A549 (cell line): Measurements from ENCODE around the gene SUCNR1. TPM values are rescaled to one million over a fixed set of nuclear protein-coding genes. Genes with fewer than 3 reads are reported as not detected.
A peak's percentile ranks its signal among the peaks of the same experiment; 100 is the strongest.

Experiments used
- ATAC-seq, 2 experiments: fragments of 200-7000 bp in 1 of 2; fragments of >200 bp in 1 of 2; cut with Nextera tagmentation in 1 of 2; cut with Tn5 transposase in 1 of 2; 3 replicates each; pipeline versions ENCODE4 v1.8.0 to v1.9.1; 2018 to 2020; ENCODE audit warnings: mild to moderate bottlenecking in 1 of 2, moderate library complexity in 1 of 2
- CTCF ChIA-PET: fragments of 300-600 bp; sonication (Branson Sonifier 250); formaldehyde crosslinking; extraction: SDS; loops from one replicate; lab custom pipeline; 2021; ENCODE audit warnings: antibody characterized with exemption, inconsistent platforms; lab: Yijun Ruan, JAX
- POLR2A ChIA-PET: fragments of 350-600 bp; formaldehyde crosslinking; extraction: SDS; loops from one replicate; lab custom pipeline; 2021; ENCODE audit warnings: antibody characterized with exemption, inconsistent platforms; lab: Yijun Ruan, JAX
- DNase-seq, 2 experiments: peaks; one replicate each; pipeline versions ENCODE4 v3.0.0 to v3.0.0-alpha.2; 2011 to 2016; ENCODE audit warnings: low read depth in 1 of 2, low spot score in 1 of 2
- FAIRE-seq: peaks from 2 replicates; lab custom pipeline; 2011; peaks lifted over from hg19 to GRCh38; lab: Jason Lieb, UNC
- H3K27ac ChIP-seq, 2 experiments: fragments of >200 bp; sonication (Bioruptor Twin); formaldehyde crosslinking; 3 replicates each; pipeline ENCODE4 v1.5.1; 2016 to 2017
- H3K4me1 ChIP-seq: fragments of >200 bp; sonication (Bioruptor Twin); formaldehyde crosslinking; 3 replicates; pipeline ENCODE4 v1.6.1; 2016
- H3K4me2 ChIP-seq: fragments of >200 bp; sonication (Bioruptor Twin); formaldehyde crosslinking; 3 replicates; pipeline ENCODE4 v1.6.1; 2016
- H3K4me3 ChIP-seq: fragments of >200 bp; sonication (Bioruptor Twin); formaldehyde crosslinking; 3 replicates; pipeline ENCODE4 v1.5.1; 2016
- H3K9me3 ChIP-seq: fragments of >200 bp; sonication (Bioruptor Twin); formaldehyde crosslinking; 3 replicates; pipeline ENCODE4 v1.6.1; 2016
- ATOH8 ChIP-seq: fragments of 250-450 bp; sonication (Bioruptor Pico); IDR thresholded peaks from 2 replicates; pipeline ENCODE4 v1.5.0; 2020; ENCODE audit warnings: low read depth, mild to moderate bottlenecking, moderate library complexity
- BCL3 ChIP-seq: fragments of >200 bp; sonication (Bioruptor Twin); formaldehyde crosslinking; IDR thresholded peaks from 3 replicates; pipeline ENCODE4 v1.6.1; 2016
- CEBPB ChIP-seq, 2 experiments: fragments of >200 bp in 1 of 2; sonication (Bioruptor Twin) in 1 of 2; formaldehyde crosslinking in 1 of 2; IDR thresholded peaks; 2 replicates each; pipeline ENCODE4 v1.6.1; 2012 to 2016
- E2F6 ChIP-seq: IDR thresholded peaks from 2 replicates; pipeline ENCODE4 v1.6.1; 2012; ENCODE audit warnings: low read depth, borderline replicate concordance
- EHF ChIP-seq: fragments of 250-450 bp; sonication (Bioruptor Pico); IDR thresholded peaks from 2 replicates; pipeline ENCODE4 v1.5.0; 2020; ENCODE audit warnings: mild to moderate bottlenecking
- EP300 ChIP-seq, 2 experiments: fragments of >200 bp; sonication (Bioruptor Twin); formaldehyde crosslinking; IDR thresholded peaks; 2 replicates in 1 of 2; 3 replicates in 1 of 2; pipeline ENCODE4 v1.6.1; 2016 to 2017
- FOSB ChIP-seq: fragments of 250-450 bp; sonication (Bioruptor Pico); IDR thresholded peaks from 2 replicates; pipeline ENCODE4 v1.5.0; 2020; ENCODE audit warnings: mild to moderate bottlenecking, moderate library complexity
- FOSL2 ChIP-seq, 2 experiments: fragments of 450-650 bp in 1 of 2; fragments of >200 bp in 1 of 2; sonication (Bioruptor Twin) in 1 of 2; formaldehyde crosslinking; IDR thresholded peaks; 2 replicates each; pipeline versions ENCODE4 v1.5.0 to v1.6.1; 2016 to 2020; ENCODE audit warnings: mild to moderate bottlenecking in 1 of 2, moderate library complexity in 1 of 2
- FOXS1 ChIP-seq: fragments of 250-450 bp; sonication (Bioruptor Pico); IDR thresholded peaks from 2 replicates; pipeline ENCODE4 v1.5.0; 2020; ENCODE audit warnings: mild to moderate bottlenecking, moderate library complexity
- HOXA7 ChIP-seq: fragments of 250-450 bp; sonication (Bioruptor Pico); IDR thresholded peaks from 2 replicates; pipeline ENCODE4 v1.5.0; 2020; ENCODE audit warnings: mild to moderate bottlenecking, moderate library complexity
- JUNB ChIP-seq: fragments of >200 bp; sonication (Bioruptor Twin); formaldehyde crosslinking; IDR thresholded peaks from 2 replicates; pipeline ENCODE4 v1.6.1; 2016
- KDM5A ChIP-seq: fragments of 200-600 bp; sonication (generic); IDR thresholded peaks from 2 replicates; pipeline ENCODE4 v1.6.1; 2016; ENCODE audit warnings: antibody characterized with exemption, mild to moderate bottlenecking
- MAFK ChIP-seq: fragments of 450-650 bp; IDR thresholded peaks from 2 replicates; pipeline ENCODE4 v1.6.1; 2014; ENCODE audit not compliant: partially characterized antibody
- NFE2L2 ChIP-seq: fragments of 150-350 bp; conservative IDR thresholded peaks from 2 replicates; pipeline ENCODE4 v1.6.1; 2014; ENCODE audit warnings: low read length
- NR3C1 ChIP-seq: fragments of >200 bp; sonication (Bioruptor Twin); formaldehyde crosslinking; IDR thresholded peaks from 3 replicates; pipeline ENCODE4 v1.6.1; 2017
- PBX3 ChIP-seq: IDR thresholded peaks from 2 replicates; pipeline ENCODE4 v1.6.1; 2012
- POLR2AphosphoS2 ChIP-seq: conservative IDR thresholded peaks from 2 replicates; pipeline ENCODE4 v1.6.1; 2012; ENCODE audit warnings: low read length, improper control_type of control experiment, inconsistent platforms
- RARB ChIP-seq: fragments of 250-450 bp; sonication (Bioruptor Pico); IDR thresholded peaks from 2 replicates; pipeline ENCODE4 v1.8.0; 2021; ENCODE audit warnings: mild to moderate bottlenecking, moderate library complexity
- RCOR1 ChIP-seq: fragments of 150-350 bp; IDR thresholded peaks from 2 replicates; pipeline ENCODE4 v1.6.1; 2014; ENCODE audit warnings: antibody characterized with exemption, low read length, low read depth
- SMC3 ChIP-seq: fragments of >200 bp; sonication (Bioruptor Twin); formaldehyde crosslinking; IDR thresholded peaks from 3 replicates; pipeline ENCODE4 v1.6.1; 2018; ENCODE audit warnings: inconsistent platforms
- SREBF2 ChIP-seq: fragments of 450-650 bp; IDR thresholded peaks from 2 replicates; pipeline ENCODE4 v1.6.1; 2014; ENCODE audit warnings: mild to moderate bottlenecking, moderate library complexity
- TFCP2L1 ChIP-seq: fragments of 250-450 bp; sonication (Bioruptor Pico); IDR thresholded peaks from 2 replicates; pipeline ENCODE4 v1.5.0; 2021; ENCODE audit warnings: mild to moderate bottlenecking
- TP53 ChIP-seq: fragments of 250-450 bp; sonication (Bioruptor Pico); IDR thresholded peaks from 2 replicates; pipeline ENCODE4 v1.5.0; 2021; ENCODE audit warnings: mild to moderate bottlenecking, moderate library complexity
- USF2 ChIP-seq: fragments of 450-650 bp; IDR thresholded peaks from 2 replicates; pipeline ENCODE4 v1.6.1; 2014; ENCODE audit warnings: antibody characterized with exemption
- ZFP36 ChIP-seq: fragments of 450-650 bp; IDR thresholded peaks from 2 replicates; pipeline ENCODE4 v1.6.1; 2014; ENCODE audit warnings: borderline replicate concordance; ENCODE audit not compliant: partially characterized antibody
- ZNF302 ChIP-seq: fragments of 250-450 bp; sonication (Bioruptor Pico); IDR thresholded peaks from 2 replicates; pipeline ENCODE4 v1.9.0; 2021; ENCODE audit warnings: inconsistent platforms, mild to moderate bottlenecking, moderate library complexity
- WGBS: methylation state at CpG from one replicate; pipeline ENCODE4 v1.1.6; 2017; ENCODE audit errors: missing lambda C conversion rate; 5-methylcytosine and 5-hydroxymethylcytosine counted together
- polyA plus RNA-seq, 4 experiments: library from polyadenylated mRNA; depleted of rRNA in 3 of 4; stranded (reverse); fragments of >200 nt; fragmentation: RNase III in 1 of 4; extraction: RNeasy Plus Mini Kit Qiagen cat#74134 plus additional on column Dnase treatment in 1 of 4; gene quantifications; 2 replicates in 3 of 4; 3 replicates in 1 of 4; pipeline ENCODE4 v1.2.3, GENCODE V29; 2011 to 2017

The SUCNR1 gene
- polyA plus RNA-seq, 2 of the 4 experiments (the other 2 are of a cell fraction): 0.27 to 1.4 TPM

- Histone ChIP-seq H3K4me2 (no peak overlapping the region), H3K9me3 (peaks cover 9% of the 10 kb centered on the region; the same call in 1 of the 3 replicates), H3K27ac (no peak overlapping the region), H3K4me3 (no peak overlapping the region), H3K4me1 (no peaks in the 10 kb centered on the region)
- no peak for DNase-seq
- TF ChIP-seq JUNB (no peak), KDM5A (no peak), SMC3 (no peak), CEBPB (IDR thresholded peaks at IDR 0.05) (no peak), FOXS1 (CRISPR knock-in tag) (no peak), SREBF2 (no peak)
- FAIRE-seq: no peak
- no peak for ATAC-seq
- POLR2A ChIA-PET: no interaction called here
- 11% methylated on average over 1 of the region's 1 CpG for WGBS
- CTCF ChIA-PET: interaction anchor here (1.0 kb wide), 1 partner anchor 9 kb away, joined by 3 read pairs; no protein-coding TSS in a partner anchor
Observed at GRCh38 chr3:151909681-151910405, 36.4 kb downstream of the SUCNR1 start.

- peaks cover 9% of the 10 kb centered on the region; the same call in 1 of the 3 replicates for H3K9me3 ChIP-seq
- DNase-seq (no peak), FAIRE-seq (no peak), ATAC-seq (no peak)
- WGBS: 74% methylated on average over 1 of the region's 1 CpG
- H3K27ac ChIP-seq: 0 out of 6 replicates have a peak overlapping the region, but pooled peaks of 1 of the 2 experiments have one; percentile 10
- no peak overlapping the region for H3K4me2 ChIP-seq
- POLR2A ChIA-PET: no interaction called here
- TF ChIP-seq TFCP2L1 (CRISPR knock-in tag) (no peak), FOSL2 (IDR thresholded peaks at IDR 0.05) (no peak), FOSL2 (CRISPR knock-in tag; IDR thresholded peaks at IDR 0.05) (no peak), JUNB (no peak), EP300 (IDR thresholded peaks at IDR 0.05) (no peak), CEBPB (IDR thresholded peaks at IDR 0.05) (no peak), MAFK (no peak), ZNF302 (CRISPR knock-in tag) (no peak), PBX3 (no peak), ZFP36 (no peak), NR3C1 (no peak), USF2 (no peak), RARB (CRISPR knock-in tag) (no peak), ATOH8 (CRISPR knock-in tag) (no peak), HOXA7 (no peak), TP53 (CRISPR knock-in tag) (no peak)
- CTCF ChIA-PET: interaction anchor here (0.7 to 0.8 kb wide), 2 partner anchors 443 to 472 kb away, joined by 3 read pairs; no protein-coding TSS in a partner anchor
- H3K4me1 ChIP-seq: no peaks in the 10 kb centered on the region
- H3K4me3 ChIP-seq: no peak overlapping the region
Observed at GRCh38 chr3:151911462-151911861, 38.0 kb downstream of the SUCNR1 start.

- ChIA-PET CTCF (interaction anchor here (0.7 to 0.8 kb wide), 2 partner anchors 444 to 472 kb away, joined by 3 read pairs; no protein-coding TSS in a partner anchor), POLR2A (no interaction called here)
- 30% methylated on average over 1 of the region's 1 CpG for WGBS
- Histone ChIP-seq H3K4me1 (no peaks in the 10 kb centered on the region), H3K9me3 (peaks cover 9% of the 10 kb centered on the region; the same call in 1 of the 3 replicates), H3K27ac (0 out of 6 replicates have a peak overlapping the region, but pooled peaks of 1 of the 2 experiments have one; percentile 10), H3K4me2 (no peak overlapping the region), H3K4me3 (no peak overlapping the region)
- FAIRE-seq (no peak), ATAC-seq (no peak), DNase-seq (no peak)
- TF ChIP-seq RCOR1: no peak
- no peak for TF ChIP-seq FOSB (CRISPR knock-in tag)
- no peak for TF ChIP-seq NFE2L2
- TF ChIP-seq E2F6: no peak
- TF ChIP-seq BCL3: no peak
- TF ChIP-seq POLR2AphosphoS2: no peak
- TF ChIP-seq JUNB: no peak
- TF ChIP-seq MAFK: no peak
- no peak for TF ChIP-seq ZFP36
- TF ChIP-seq USF2: no peak
- TF ChIP-seq EHF (CRISPR knock-in tag): no peak
Observed at GRCh38 chr3:151912028-151912427, 38.6 kb downstream of the SUCNR1 start.
